B cell (primary cell): Measurements from ENCODE around the gene CASP8AP2. TPM values are rescaled to one million over a fixed set of nuclear protein-coding genes. Genes with fewer than 3 reads are reported as not detected.
A peak's percentile ranks its signal among the peaks of the same experiment; 100 is the strongest.

Source experiments
- ATAC-seq: fragments of 200-7000 bp; cut with Tn5 transposase; one replicate; pipeline ENCODE4 v1.10.0; 2021; ENCODE audit warnings: low read depth, mild to moderate bottlenecking, moderate number of reproducible peaks, moderate library complexity
- CTCF ChIA-PET: fragments of 350-600 bp; sonication (Branson Sonifier 250); formaldehyde crosslinking; loops from one replicate; lab custom pipeline; 2021; ENCODE audit warnings: antibody characterized with exemption, inconsistent platforms; lab: Charles Lee
- POLR2A ChIA-PET: fragments of 350-600 bp; sonication (Branson Sonifier 250); formaldehyde crosslinking; loops from one replicate; lab custom pipeline; 2021; ENCODE audit warnings: antibody characterized with exemption; lab: Charles Lee
- DNase-seq: peaks from one replicate; pipeline ENCODE4 v3.0.0; 2013
- H2AFZ ChIP-seq: 2 replicates; pipeline ENCODE4 v1.6.1; 2012; ENCODE audit warnings: mild to moderate bottlenecking, low read depth, low read length; ENCODE audit not compliant: insufficient read depth, poor library complexity, severe bottlenecking
- H3K27ac ChIP-seq, 2 donors: 1 replicate in 1 of 2; 2 replicates in 1 of 2; pipeline ENCODE4 v1.5.1; 2012 to 2013; ENCODE audit warnings: low read length in 2 of 2, mild to moderate bottlenecking in 2 of 2, moderate library complexity in 1 of 2
- H3K27me3 ChIP-seq, 4 experiments: fragments of 200-600 bp in 1 of 4; sonication (generic) in 1 of 4; replicated peaks in 1 of 4; 1 replicate in 2 of 4; 2 replicates in 2 of 4; pipeline versions ENCODE4 v1.6.1 to v1.7.0; 2013 to 2016; ENCODE audit warnings: low read length in 3 of 4, mild to moderate bottlenecking in 2 of 4, mixed read lengths in 1 of 4, moderate library complexity in 1 of 4; ENCODE audit not compliant: insufficient read depth in 4 of 4, control insufficient read depth in 3 of 4; ENCODE audit errors: control extremely low read depth in 1 of 4
- H3K36me3 ChIP-seq, 2 experiments: replicated peaks in 1 of 2; 1 replicate in 1 of 2; 2 replicates in 1 of 2; pipeline versions ENCODE4 v1.6.1 to v1.7.1; 2013; ENCODE audit warnings: low read length in 1 of 2; ENCODE audit not compliant: insufficient read depth in 2 of 2, control insufficient read depth in 1 of 2; ENCODE audit errors: control extremely low read depth in 1 of 2, extremely low read depth in 1 of 2
- H3K4me1 ChIP-seq, 2 donors: fragments of 200-600 bp in 1 of 2; sonication (generic) in 1 of 2; 1 replicate in 1 of 2; 2 replicates in 1 of 2; pipeline versions ENCODE4 v1.5.1 to v1.6.1; 2013 to 2017; ENCODE audit warnings: low read length in 2 of 2; ENCODE audit not compliant: control insufficient read depth in 2 of 2, insufficient read depth in 2 of 2
- H3K4me2 ChIP-seq: replicated peaks from 2 replicates; pipeline ENCODE3; 2012; ENCODE audit warnings: mild to moderate bottlenecking, low read depth, low read length; ENCODE audit not compliant: poor library complexity, severe bottlenecking
- H3K4me3 ChIP-seq, 5 experiments: fragments of 200-600 bp in 1 of 5; sonication (generic) in 1 of 5; 1 replicate in 3 of 5; 2 replicates in 2 of 5; pipeline versions ENCODE4 v1.5.1 to v1.7.0; 2011 to 2016; ENCODE audit warnings: low read length in 4 of 5, mild to moderate bottlenecking in 4 of 5, low read depth in 2 of 5, control low read depth in 1 of 5, moderate library complexity in 1 of 5; ENCODE audit not compliant: insufficient read depth in 1 of 5; ENCODE audit errors: control extremely low read depth in 1 of 5, extremely low read depth in 1 of 5
- H3K79me2 ChIP-seq: fragments of 200-600 bp; sonication (generic); one replicate; pipeline ENCODE4 v1.6.0; 2016; ENCODE audit warnings: low read length; ENCODE audit not compliant: control insufficient read depth, insufficient read depth
- H3K9ac ChIP-seq: fragments of 200-600 bp; sonication (generic); 2 replicates; pipeline ENCODE4 v1.6.1; 2017; ENCODE audit warnings: mild to moderate bottlenecking, low read length, moderate library complexity
- H3K9me3 ChIP-seq, 3 donors: one replicate each; pipeline versions ENCODE4 v1.6.1 to v1.7.1; 2013; ENCODE audit warnings: low read length in 2 of 3; ENCODE audit not compliant: control insufficient read depth in 2 of 3, insufficient read depth in 1 of 3; ENCODE audit errors: control extremely low read depth in 1 of 3
- H4K20me1 ChIP-seq: 2 replicates; pipeline ENCODE4 v1.6.0; 2012; ENCODE audit warnings: mild to moderate bottlenecking, low read length; ENCODE audit not compliant: insufficient read depth, control insufficient read depth, poor library complexity, severe bottlenecking
- H3K27ac Mint-ChIP-seq: one replicate; pipeline ENCODE4 v1.8.0; 2021; ENCODE audit warnings: mixed read lengths
- H3K27me3 Mint-ChIP-seq: one replicate; pipeline ENCODE4 v1.8.0; 2021; ENCODE audit warnings: mixed read lengths
- H3K4me1 Mint-ChIP-seq: one replicate; pipeline ENCODE4 v1.8.0; 2021; ENCODE audit warnings: mixed read lengths
- H3K4me3 Mint-ChIP-seq: one replicate; pipeline ENCODE4 v1.8.0; 2021; ENCODE audit warnings: mixed read lengths
- H3K9me3 Mint-ChIP-seq: one replicate; pipeline ENCODE4 v1.8.0; 2022; ENCODE audit warnings: mixed read lengths; ENCODE audit not compliant: insufficient read depth
- EZH2 ChIP-seq: IDR thresholded peaks from 2 replicates; pipeline ENCODE4 v1.6.1; 2012; ENCODE audit warnings: borderline replicate concordance, low read depth, mild to moderate bottlenecking, moderate library complexity, low read length; ENCODE audit not compliant: insufficient read depth, poor library complexity, severe bottlenecking
- WGBS: methylation state at CpG from one replicate; pipeline ENCODE4 v1.1.5; 2013; ENCODE audit warnings: missing lambda C conversion rate; ENCODE audit not compliant: insufficient coverage; 5-methylcytosine and 5-hydroxymethylcytosine counted together
- intact Hi-C: fragments of 100-400 bp; cut with micrococcal nuclease; formaldehyde crosslinking; loops from one replicate; pipeline ENCODE4 v1.10.0; 2022
- polyA plus RNA-seq: library from polyadenylated mRNA; depleted of rRNA; stranded (reverse); fragments of >200 nt; gene quantifications from 2 replicates; pipeline ENCODE4 v1.2.3, GENCODE V29; 2012
- total RNA-seq, 2 donors: library from RNA; stranded (reverse); fragments of 120-200 nt in 1 of 2; gene quantifications; 1 replicate in 1 of 2; 2 replicates in 1 of 2; pipeline versions ENCODE4 v1.2.3 to v1.2.4, GENCODE V29; 2013 to 2022
- TF ChIP-seq, protein P1 (sequence below): fragments of 200-600 bp; IDR thresholded peaks from one replicate; pipeline ENCODE4 v1.8.0; 2022; ENCODE audit warnings: antibody characterized with exemption, mild to moderate bottlenecking

The CASP8AP2 gene
- total and polyA plus RNA-seq, 2 donors (not counting 1 experiment from before 2014, with no cell fraction given), result 5.9 to 30.6 TPM

DNA sequence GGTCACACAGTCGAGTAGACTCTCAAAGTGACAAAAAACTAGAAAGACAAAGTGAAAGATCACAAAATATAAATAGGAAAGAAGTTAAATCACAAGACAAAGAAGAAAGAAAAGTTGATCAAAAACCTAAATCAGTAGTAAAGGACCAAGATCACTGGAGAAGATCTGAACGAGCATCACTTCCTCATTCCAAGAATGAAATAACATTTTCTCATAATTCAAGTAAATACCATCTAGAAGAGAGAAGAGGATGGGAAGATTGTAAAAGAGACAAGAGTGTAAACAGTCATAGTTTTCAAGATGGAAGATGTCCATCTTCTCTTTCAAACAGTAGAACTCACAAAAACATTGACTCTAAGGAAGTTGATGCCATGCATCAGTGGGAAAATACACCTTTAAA is 33.0 kb downstream of the CASP8AP2 start:
- H3K4me1 Mint-ChIP-seq, result peaks cover 15% of the 10 kb centered on the region
- peak overlapping the region; percentile 40 for H3K4me3 Mint-ChIP-seq
- H3K9me3 Mint-ChIP-seq, result no peaks in the 10 kb centered on the region
- peaks cover 24 to 54% of the 10 kb centered on the region in 2 experiments for H3K36me3 ChIP-seq
- H3K4me1 ChIP-seq, result peaks cover 6 to 9% of the 10 kb centered on the region in 2 donors
- H3K27me3 Mint-ChIP-seq, result no peaks in the 10 kb centered on the region
- no peaks in the 10 kb centered on the region for H3K27me3 ChIP-seq
- no CpG with 5 or more reads among the region's 2 CpGs for WGBS
- CTCF ChIA-PET, result interaction anchor here (1.4 to 1.8 kb wide), 2 partner anchors 10 to 616 kb away, joined by 3 to 6 read pairs; no protein-coding TSS in a partner anchor
- ATAC-seq (no peak), DNase-seq (no peak)
- no peak overlapping the region for H3K9ac ChIP-seq
- H4K20me1 ChIP-seq, result no peaks in the 10 kb centered on the region
- H2AFZ ChIP-seq, result no peak overlapping the region
- peak overlapping the region in 1 of 2 donors; percentile 27 for H3K27ac ChIP-seq
- intact Hi-C loops, result no loop called here
- peak overlapping the region; percentile 21 for H3K4me2 ChIP-seq
- no peaks in the 10 kb centered on the region for H3K79me2 ChIP-seq
- no peak for TF ChIP-seq EZH2
- TF ChIP-seq, protein P1, sequence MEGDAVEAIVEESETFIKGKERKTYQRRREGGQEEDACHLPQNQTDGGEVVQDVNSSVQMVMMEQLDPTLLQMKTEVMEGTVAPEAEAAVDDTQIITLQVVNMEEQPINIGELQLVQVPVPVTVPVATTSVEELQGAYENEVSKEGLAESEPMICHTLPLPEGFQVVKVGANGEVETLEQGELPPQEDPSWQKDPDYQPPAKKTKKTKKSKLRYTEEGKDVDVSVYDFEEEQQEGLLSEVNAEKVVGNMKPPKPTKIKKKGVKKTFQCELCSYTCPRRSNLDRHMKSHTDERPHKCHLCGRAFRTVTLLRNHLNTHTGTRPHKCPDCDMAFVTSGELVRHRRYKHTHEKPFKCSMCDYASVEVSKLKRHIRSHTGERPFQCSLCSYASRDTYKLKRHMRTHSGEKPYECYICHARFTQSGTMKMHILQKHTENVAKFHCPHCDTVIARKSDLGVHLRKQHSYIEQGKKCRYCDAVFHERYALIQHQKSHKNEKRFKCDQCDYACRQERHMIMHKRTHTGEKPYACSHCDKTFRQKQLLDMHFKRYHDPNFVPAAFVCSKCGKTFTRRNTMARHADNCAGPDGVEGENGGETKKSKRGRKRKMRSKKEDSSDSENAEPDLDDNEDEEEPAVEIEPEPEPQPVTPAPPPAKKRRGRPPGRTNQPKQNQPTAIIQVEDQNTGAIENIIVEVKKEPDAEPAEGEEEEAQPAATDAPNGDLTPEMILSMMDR, result no peak
- POLR2A ChIA-PET, result no interaction called here
- peak overlapping the region; percentile 75 for H3K27ac Mint-ChIP-seq
- peaks cover 0 to 3% (median 0%) of the 10 kb centered on the region in 3 donors for H3K9me3 ChIP-seq
- no peak overlapping the region for H3K4me3 ChIP-seq

DNA sequence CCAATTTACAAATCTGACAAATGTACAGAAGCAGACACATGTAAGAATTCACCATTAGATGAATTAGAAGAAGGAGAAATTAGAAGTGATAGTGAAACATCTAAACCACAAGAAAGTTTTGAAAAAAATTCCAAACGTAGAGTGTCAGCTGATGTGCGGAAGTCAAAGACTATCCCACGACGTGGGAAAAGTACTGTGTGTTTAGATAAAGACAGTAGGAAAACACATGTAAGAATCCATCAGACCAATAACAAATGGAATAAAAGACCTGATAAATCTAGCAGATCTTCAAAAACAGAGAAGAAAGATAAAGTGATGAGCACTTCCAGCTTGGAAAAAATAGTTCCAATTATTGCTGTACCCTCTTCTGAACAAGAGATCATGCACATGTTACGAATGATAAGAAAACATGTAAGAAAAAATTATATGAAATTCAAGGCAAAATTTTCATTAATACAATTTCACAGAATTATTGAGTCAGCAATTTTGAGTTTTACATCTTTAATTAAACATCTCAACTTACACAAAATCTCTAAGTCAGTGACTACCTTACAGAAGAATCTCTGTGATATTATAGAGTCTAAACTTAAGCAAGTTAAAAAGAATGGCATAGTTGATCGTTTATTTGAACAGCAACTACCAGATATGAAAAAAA is 36.5 kb downstream of the CASP8AP2 start:
- H3K36me3 ChIP-seq, result peaks cover 15 to 37% of the 10 kb centered on the region in 2 experiments
- no peaks in the 10 kb centered on the region for H3K79me2 ChIP-seq
- Mint-ChIP-seq H3K4me3 (no peak overlapping the region), H3K27ac (no peak overlapping the region), H3K4me1 (peaks cover 15% of the 10 kb centered on the region), H3K9me3 (no peaks in the 10 kb centered on the region), H3K27me3 (no peaks in the 10 kb centered on the region)
- no peaks in the 10 kb centered on the region for H3K27me3 ChIP-seq
- no peak for TF ChIP-seq EZH2
- TF ChIP-seq, protein P1, result no peak
- DNase-seq (no peak), ATAC-seq (no peak)
- 100% methylated on average over 1 of the region's 6 CpGs for WGBS
- H3K9me3 ChIP-seq, result peaks cover 0 to 6% (median 0%) of the 10 kb centered on the region in 3 donors
- no peak overlapping the region for H3K4me2 ChIP-seq
- H3K4me3 ChIP-seq, result no peak overlapping the region
- no peak overlapping the region for H3K9ac ChIP-seq
- ChIA-PET CTCF (no interaction called here), POLR2A (no interaction called here)
- H4K20me1 ChIP-seq, result no peaks in the 10 kb centered on the region
- no peak overlapping the region for H3K27ac ChIP-seq
- intact Hi-C loops, result no loop called here
- H3K4me1 ChIP-seq, result peaks cover 6 to 9% of the 10 kb centered on the region in 2 donors
- H2AFZ ChIP-seq, result no peak overlapping the region
